ENCODE data around the gene ALK. TPM values are rescaled to one million over a fixed set of nuclear protein-coding genes. Genes with fewer than 3 reads are reported as not detected.

Gene ALK
- total RNA-seq, 2 donors from 2014 or later: 0.19 TPM; not detected in 1

DNA sequence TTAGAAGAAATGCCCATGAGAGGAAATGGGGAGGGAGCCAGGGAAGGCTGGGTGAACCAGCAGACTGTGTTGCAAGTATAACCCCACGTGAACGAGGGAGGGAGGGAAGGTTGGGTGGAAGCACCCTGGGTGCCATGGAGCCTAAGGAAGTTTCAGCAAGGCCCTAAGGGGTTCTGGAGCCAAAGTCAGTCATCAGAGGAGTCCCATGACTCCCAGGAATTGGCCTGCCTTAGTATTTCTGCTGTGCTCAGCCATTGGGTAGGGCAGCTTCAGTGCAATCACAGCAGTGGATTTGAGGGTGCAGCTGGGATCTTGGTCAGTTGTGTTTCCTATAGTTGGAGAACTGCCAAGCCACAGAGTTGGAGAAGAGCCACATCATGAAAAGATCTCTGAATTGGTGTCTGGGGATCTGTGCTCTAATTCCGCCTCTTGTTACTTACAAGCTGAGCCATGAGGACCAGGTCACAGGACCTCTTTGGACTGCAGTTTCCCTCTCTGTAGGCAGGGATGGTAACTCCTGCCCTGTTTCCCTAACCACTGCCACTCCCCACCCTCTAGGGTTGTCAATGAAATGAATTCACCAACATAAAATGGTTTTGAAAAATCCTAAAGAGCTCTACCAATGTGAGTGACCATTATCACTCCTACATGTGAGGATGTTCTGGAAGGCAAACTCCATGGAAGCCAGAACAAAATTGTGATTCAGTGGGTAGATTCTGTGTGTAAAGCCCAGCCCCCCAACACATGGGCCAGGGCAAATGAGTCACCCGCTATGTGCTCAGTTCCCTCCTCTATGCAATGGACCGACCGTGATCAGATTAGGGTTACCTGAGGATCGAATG is 697.3 kb downstream of the ALK start:
- no peak overlapping the region for H3K4me3 ChIP-seq
- DNase-seq: peak; percentile 33
- intact Hi-C loops (cut with DNase I): no loop called here
- H3K27ac ChIP-seq: no peak overlapping the region
- no peaks in the 10 kb centered on the region for H3K27me3 ChIP-seq
- no peaks in the 10 kb centered on the region for H3K36me3 ChIP-seq
- H3K4me1 ChIP-seq: no peaks in the 10 kb centered on the region
- TF ChIP-seq, protein P1, sequence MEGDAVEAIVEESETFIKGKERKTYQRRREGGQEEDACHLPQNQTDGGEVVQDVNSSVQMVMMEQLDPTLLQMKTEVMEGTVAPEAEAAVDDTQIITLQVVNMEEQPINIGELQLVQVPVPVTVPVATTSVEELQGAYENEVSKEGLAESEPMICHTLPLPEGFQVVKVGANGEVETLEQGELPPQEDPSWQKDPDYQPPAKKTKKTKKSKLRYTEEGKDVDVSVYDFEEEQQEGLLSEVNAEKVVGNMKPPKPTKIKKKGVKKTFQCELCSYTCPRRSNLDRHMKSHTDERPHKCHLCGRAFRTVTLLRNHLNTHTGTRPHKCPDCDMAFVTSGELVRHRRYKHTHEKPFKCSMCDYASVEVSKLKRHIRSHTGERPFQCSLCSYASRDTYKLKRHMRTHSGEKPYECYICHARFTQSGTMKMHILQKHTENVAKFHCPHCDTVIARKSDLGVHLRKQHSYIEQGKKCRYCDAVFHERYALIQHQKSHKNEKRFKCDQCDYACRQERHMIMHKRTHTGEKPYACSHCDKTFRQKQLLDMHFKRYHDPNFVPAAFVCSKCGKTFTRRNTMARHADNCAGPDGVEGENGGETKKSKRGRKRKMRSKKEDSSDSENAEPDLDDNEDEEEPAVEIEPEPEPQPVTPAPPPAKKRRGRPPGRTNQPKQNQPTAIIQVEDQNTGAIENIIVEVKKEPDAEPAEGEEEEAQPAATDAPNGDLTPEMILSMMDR (IDR thresholded peaks at IDR 0.05): no peak
- H3K9me3 ChIP-seq: no peaks in the 10 kb centered on the region
- H3K9ac ChIP-seq (ENCODE audit: low read depth in 2 of 2, low read length in 2 of 2): no peak overlapping the region

DNA sequence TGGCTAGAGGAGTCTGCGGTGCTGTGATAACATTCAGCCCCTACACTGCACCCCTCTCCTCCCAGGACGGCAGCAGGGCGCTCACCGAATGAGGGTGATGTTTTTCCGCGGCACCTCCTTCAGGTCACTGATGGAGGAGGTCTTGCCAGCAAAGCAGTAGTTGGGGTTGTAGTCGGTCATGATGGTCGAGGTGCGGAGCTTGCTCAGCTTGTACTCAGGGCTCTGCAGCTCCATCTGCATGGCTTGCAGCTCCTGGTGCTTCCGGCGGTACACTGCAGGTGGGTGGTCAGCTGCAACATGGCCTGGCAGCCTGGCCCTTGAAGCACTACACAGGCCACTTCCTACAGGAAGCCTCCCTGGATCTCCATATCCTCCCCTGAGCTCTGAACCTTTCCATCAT is 698.1 kb downstream of the ALK start:
- Histone ChIP-seq H3K9ac (ENCODE audit: low read depth in 2 of 2, low read length in 2 of 2) (no peak overlapping the region), H3K4me1 (no peaks in the 10 kb centered on the region), H3K4me3 (no peak overlapping the region), H3K27ac (no peak overlapping the region), H3K36me3 (no peaks in the 10 kb centered on the region), H3K9me3 (no peaks in the 10 kb centered on the region), H3K27me3 (no peaks in the 10 kb centered on the region)
- intact Hi-C loops (cut with DNase I): no loop called here
- TF ChIP-seq, protein P1 (IDR thresholded peaks at IDR 0.05): no peak
- DNase-seq: no peak

DNA sequence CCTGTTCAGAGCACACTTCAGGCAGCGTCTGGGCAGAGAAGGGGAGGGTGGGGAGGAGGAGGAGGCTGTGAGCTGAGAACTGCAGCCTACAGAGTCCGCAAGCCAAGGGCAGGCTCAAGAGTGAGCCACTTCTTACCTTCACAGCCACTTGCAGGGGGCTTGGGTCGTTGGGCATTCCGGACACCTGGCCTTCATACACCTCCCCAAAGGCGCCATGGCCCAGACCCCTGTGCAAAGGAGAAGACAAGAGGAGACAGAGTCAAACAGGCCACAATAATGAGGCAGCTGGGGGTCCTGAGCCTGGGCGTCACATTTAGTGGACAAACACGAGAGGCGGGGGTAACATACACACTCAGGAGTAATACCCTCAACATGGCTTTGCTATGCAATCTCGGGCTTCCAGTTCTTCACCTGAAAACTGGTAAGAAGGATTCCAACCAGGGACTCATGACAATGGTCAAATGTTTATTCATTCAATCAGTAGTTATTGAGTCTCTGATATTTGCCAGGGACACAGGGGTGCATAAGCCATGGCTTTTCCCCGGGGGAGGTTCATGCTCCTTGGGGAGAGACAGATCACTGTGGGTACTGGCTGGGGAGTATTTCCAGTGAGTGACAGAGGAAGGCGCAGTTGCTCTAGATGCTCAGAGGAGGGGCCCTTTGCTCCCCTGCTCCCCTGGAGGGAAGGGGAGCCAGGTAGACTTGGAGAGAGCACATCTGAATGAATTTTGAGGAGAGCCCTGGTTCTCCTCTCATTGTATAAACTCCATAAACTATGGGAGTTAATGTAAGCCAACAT is 698.8 kb downstream of the ALK start:
- H3K4me3 ChIP-seq: no peak overlapping the region
- H3K27me3 ChIP-seq: no peaks in the 10 kb centered on the region
- no peak for DNase-seq
- H3K27ac ChIP-seq: no peak overlapping the region
- H3K9ac ChIP-seq (ENCODE audit: low read depth in 2 of 2, low read length in 2 of 2): no peak overlapping the region
- H3K9me3 ChIP-seq: no peaks in the 10 kb centered on the region
- H3K4me1 ChIP-seq: no peaks in the 10 kb centered on the region
- intact Hi-C loops (cut with DNase I): no loop called here
- no peaks in the 10 kb centered on the region for H3K36me3 ChIP-seq
- TF ChIP-seq, protein P1 (IDR thresholded peaks at IDR 0.05): no peak

DNA sequence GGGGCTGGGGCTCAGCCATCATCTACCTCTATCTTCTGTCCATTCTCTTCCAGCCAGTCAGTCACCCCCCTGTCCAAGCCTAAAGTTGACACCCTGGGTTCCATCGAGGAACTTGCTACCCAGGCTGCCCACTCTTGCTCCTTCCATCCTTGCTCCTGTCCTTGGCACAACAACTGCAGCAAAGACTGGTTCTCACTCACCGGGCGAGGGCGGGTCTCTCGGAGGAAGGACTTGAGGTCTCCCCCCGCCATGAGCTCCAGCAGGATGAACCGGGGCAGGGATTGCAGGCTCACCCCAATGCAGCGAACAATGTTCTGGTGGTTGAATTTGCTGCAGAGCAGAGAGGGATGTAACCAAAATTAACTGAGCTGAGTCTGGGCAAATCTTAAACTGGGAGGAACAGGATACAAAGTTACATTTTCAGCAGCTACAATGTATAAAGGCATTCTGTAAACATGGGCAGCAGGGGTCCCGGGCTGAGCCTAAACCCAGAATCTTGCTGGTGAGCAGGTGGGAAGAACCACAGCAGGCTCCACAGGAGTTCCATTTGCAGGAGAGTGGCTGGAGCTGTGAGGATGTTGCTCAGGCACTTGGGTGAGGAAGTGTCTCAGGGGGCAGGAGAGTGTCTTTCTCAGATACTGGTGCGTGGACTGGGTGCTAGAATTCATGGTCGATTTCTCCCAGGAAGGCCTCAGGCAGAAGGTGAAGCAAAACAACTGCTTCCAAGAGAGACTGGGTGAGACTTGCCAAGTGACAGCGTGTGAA is 700.7 kb downstream of the ALK start:
- no peak for DNase-seq
- Histone ChIP-seq H3K27me3 (no peaks in the 10 kb centered on the region), H3K4me3 (no peak overlapping the region), H3K9me3 (no peaks in the 10 kb centered on the region), H3K4me1 (no peaks in the 10 kb centered on the region), H3K9ac (ENCODE audit: low read depth in 2 of 2, low read length in 2 of 2) (no peak overlapping the region), H3K36me3 (no peaks in the 10 kb centered on the region), H3K27ac (no peak overlapping the region)
- TF ChIP-seq, protein P1 (IDR thresholded peaks at IDR 0.05): no peak
- intact Hi-C loops (cut with DNase I): no loop called here

DNA sequence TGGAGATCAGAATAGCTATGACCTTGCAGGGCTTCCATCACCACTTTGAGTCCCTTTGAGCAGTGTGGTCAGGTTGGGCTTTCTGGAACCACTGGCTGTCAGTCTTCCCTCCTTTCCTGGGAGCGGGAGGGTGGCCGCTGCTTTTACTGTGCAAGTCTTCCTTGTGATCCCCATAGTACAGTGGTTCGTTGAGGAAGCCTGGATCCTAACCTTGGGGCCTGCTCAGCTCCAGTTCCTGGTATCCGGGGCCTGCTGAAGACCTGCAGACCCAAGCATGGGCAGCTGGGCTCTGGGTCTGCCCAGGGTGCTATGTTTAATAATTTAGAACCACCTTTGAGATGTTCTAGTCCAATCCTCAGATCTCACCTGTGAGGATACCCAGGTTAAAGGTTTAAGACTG is 702.0 kb downstream of the ALK start:
- H3K9me3 ChIP-seq: no peaks in the 10 kb centered on the region
- intact Hi-C loops (cut with DNase I): no loop called here
- no peaks in the 10 kb centered on the region for H3K36me3 ChIP-seq
- DNase-seq: no peak
- TF ChIP-seq, protein P1 (IDR thresholded peaks at IDR 0.05): no peak
- H3K4me3 ChIP-seq: no peak overlapping the region
- no peak overlapping the region for H3K9ac ChIP-seq (ENCODE audit: low read depth in 2 of 2, low read length in 2 of 2)
- H3K27ac ChIP-seq: no peak overlapping the region
- H3K27me3 ChIP-seq: no peaks in the 10 kb centered on the region
- H3K4me1 ChIP-seq: no peaks in the 10 kb centered on the region

All from colonic mucosa (tissue), 4 donors.